K562 (cell line): ENCODE results near the gene TENM4. TPM values are rescaled to one million over a fixed set of nuclear protein-coding genes. Genes with fewer than 3 reads are reported as not detected.

Experiments used
- ATAC-seq: fragments of 200-7000 bp; cut with Tn5 transposase; 3 replicates; pipeline ENCODE4 v1.9.1; 2020; ENCODE audit warnings: moderate library complexity
- BruUV-seq: library from RNA; stranded (reverse); fragments of 400-500 nt; replicated peaks from 2 replicates; lab custom pipeline; 2021; lab: Mats Ljungman, UMichigan
- CTCF ChIA-PET: fragments of 300-600 bp; formaldehyde crosslinking; extraction: SDS; loops from one replicate; lab custom pipeline; 2021; ENCODE audit warnings: low intra/inter-chr PET ratio; lab: Yijun Ruan, JAX
- POLR2A ChIA-PET: fragments of 300-600, 350-650 bp; sonication (Branson Sonifier 250); formaldehyde crosslinking; extraction: SDS; loops from one replicate; lab custom pipeline; 2021; ENCODE audit warnings: antibody characterized with exemption, inconsistent platforms; lab: Yijun Ruan, JAX
- DNase-seq, 4 experiments: peaks; one replicate each; pipeline versions ENCODE4 v3.0.0 to v3.0.0-alpha.2; 2011 to 2018; ENCODE audit warnings: low spot score in 3 of 4, mixed read lengths in 3 of 4; ENCODE audit errors: extremely low read depth in 1 of 4
- FAIRE-seq: peaks from 2 replicates; lab custom pipeline; 2011; peaks lifted over from hg19 to GRCh38; lab: Jason Lieb, UNC
- H2AFZ ChIP-seq: 2 replicates; pipeline ENCODE4 v1.6.0; 2011; ENCODE audit warnings: low read depth, low read length, control low read depth, inconsistent platforms
- H3K27ac ChIP-seq: fragments of 200-600 bp; 3 replicates; pipeline ENCODE4 v1.8.0; 2011; ENCODE audit warnings: low read depth, mild to moderate bottlenecking, control low read depth, inconsistent platforms, low read length, moderate library complexity, mixed read lengths; ENCODE audit errors: extremely low read depth
- H3K27me3 ChIP-seq, 2 experiments: fragments of 300-600 bp in 1 of 2; 2 replicates in 1 of 2; 3 replicates in 1 of 2; pipeline versions ENCODE4 v1.6.0 to v1.8.0; 2011; ENCODE audit warnings: inconsistent platforms in 2 of 2, low read length in 2 of 2, mild to moderate bottlenecking in 1 of 2, mixed read lengths in 1 of 2, moderate library complexity in 1 of 2; ENCODE audit not compliant: control insufficient read depth in 2 of 2, insufficient read depth in 2 of 2
- H3K36me3 ChIP-seq: fragments of 300-600 bp; 3 replicates; pipeline ENCODE4 v1.8.0; 2011; ENCODE audit warnings: mild to moderate bottlenecking, low read length, inconsistent platforms; ENCODE audit not compliant: control insufficient read depth, insufficient read depth
- H3K4me1 ChIP-seq, 2 experiments: fragments of 200-600 bp in 1 of 2; replicated peaks in 1 of 2; 2 replicates in 1 of 2; 3 replicates in 1 of 2; pipeline versions ENCODE4 v1.5.1 to v1.8.0; 2011; ENCODE audit warnings: inconsistent platforms in 2 of 2, low read length in 2 of 2, mild to moderate bottlenecking in 1 of 2, mixed read lengths in 1 of 2, moderate library complexity in 1 of 2; ENCODE audit not compliant: control insufficient read depth in 2 of 2, insufficient read depth in 2 of 2
- H3K4me2 ChIP-seq: 2 replicates; pipeline ENCODE4 v1.6.1; 2011; ENCODE audit warnings: low read length, control low read depth, inconsistent platforms, mixed read lengths; ENCODE audit not compliant: insufficient read depth
- H3K4me3 ChIP-seq: fragments of 200-600 bp; sonication (generic), shearing (Covaris generic); 2 replicates; pipeline ENCODE4 v1.5.1; 2016; ENCODE audit warnings: control low read depth, inconsistent platforms
- H3K79me2 ChIP-seq: fragments of 200-600 bp; 3 replicates; pipeline ENCODE4 v1.8.0; 2011; ENCODE audit warnings: low read length, inconsistent platforms; ENCODE audit not compliant: control insufficient read depth, insufficient read depth
- H3K9ac ChIP-seq, 2 experiments: 2 replicates each; pipeline versions ENCODE4 v1.6.0 to v1.6.1; 2011; ENCODE audit warnings: low read depth in 2 of 2, low read length in 2 of 2, control low read depth in 1 of 2, inconsistent platforms in 1 of 2, mild to moderate bottlenecking in 1 of 2, mixed read lengths in 1 of 2; ENCODE audit not compliant: insufficient read depth in 1 of 2
- H3K9me1 ChIP-seq: one replicate; pipeline ENCODE4 v1.6.0; 2011; ENCODE audit warnings: inconsistent platforms, mild to moderate bottlenecking, low read length, moderate library complexity; ENCODE audit not compliant: control insufficient read depth, insufficient read depth
- H3K9me3 ChIP-seq: replicated peaks from 2 replicates; pipeline ENCODE4 v1.5.1; 2011; ENCODE audit warnings: low read depth, low read length, inconsistent platforms; ENCODE audit not compliant: control insufficient read depth, insufficient read depth
- H4K20me1 ChIP-seq: replicated peaks from 2 replicates; pipeline ENCODE4 v1.6.1; 2011; ENCODE audit warnings: low read length, inconsistent platforms, mixed read lengths; ENCODE audit not compliant: control insufficient read depth, insufficient read depth
- CEBPB ChIP-seq: fragments of 450-650 bp; IDR thresholded peaks from 2 replicates; pipeline ENCODE4 v1.6.1; 2016; ENCODE audit warnings: missing genetic modification characterization, missing compliant biosample characterization
- CEBPG ChIP-seq, 3 experiments: fragments of 200-800 bp in 1 of 3; sonication (Bioruptor generic) in 1 of 3; sonication (generic) in 1 of 3; formaldehyde crosslinking in 1 of 3; IDR thresholded peaks in 2 of 3; conservative IDR thresholded peaks in 1 of 3; 2 replicates each; pipeline versions ENCODE4 v1.6.1 to v1.8.0; 2016 to 2022; ENCODE audit warnings: missing compliant biosample characterization in 2 of 3, missing genetic modification characterization in 2 of 3, mild to moderate bottlenecking in 1 of 3, missing genetic modification reagents in 1 of 3
- CHD2 ChIP-seq: IDR thresholded peaks from 2 replicates; pipeline ENCODE4 v1.6.1; 2011; ENCODE audit warnings: low read depth, low read length
- DEAF1 ChIP-seq: fragments of 450-650 bp; formaldehyde crosslinking; IDR thresholded peaks from 2 replicates; pipeline ENCODE4 v1.4.0; 2020; ENCODE audit warnings: mild to moderate bottlenecking, moderate library complexity
- ELF1 ChIP-seq: fragments of 200-800 bp; sonication (Bioruptor generic); IDR thresholded peaks from 2 replicates; pipeline ENCODE4 v1.6.1; 2016; ENCODE audit warnings: missing genetic modification characterization, missing compliant biosample characterization
- HCFC1 ChIP-seq: IDR thresholded peaks from 2 replicates; pipeline ENCODE4 v1.6.1; 2012; ENCODE audit warnings: low read depth, low read length, improper control_type of control experiment
- JUND ChIP-seq, 2 experiments: IDR thresholded peaks; 2 replicates in 1 of 2; 3 replicates in 1 of 2; pipeline ENCODE4 v1.6.1; 2011; ENCODE audit warnings: borderline replicate concordance in 2 of 2, low read depth in 2 of 2, low read length in 2 of 2, improper control_type of control experiment in 1 of 2, missing biosample characterization in 1 of 2, missing genetic modification characterization in 1 of 2, missing genetic modification reagents in 1 of 2
- RUNX1 ChIP-seq: sonication (generic); IDR thresholded peaks from 2 replicates; pipeline ENCODE4 v1.6.1; 2016; ENCODE audit warnings: antibody characterized with exemption, low read depth
- TFE3 ChIP-seq: fragments of 450-650 bp; formaldehyde crosslinking; IDR thresholded peaks from 2 replicates; pipeline ENCODE4 v1.4.0; 2020; ENCODE audit warnings: mild to moderate bottlenecking, mixed read lengths
- TOE1 ChIP-seq, 2 experiments: fragments of 450-650 bp in 1 of 2; sonication (generic) in 1 of 2; formaldehyde crosslinking in 1 of 2; IDR thresholded peaks; 2 replicates each; pipeline versions ENCODE4 v1.7.1 to v1.8.0; 2016 to 2022; ENCODE audit warnings: borderline replicate concordance in 2 of 2, mild to moderate bottlenecking in 2 of 2, antibody characterized with exemption in 1 of 2, inconsistent platforms in 1 of 2, low read depth in 1 of 2, missing genetic modification reagents in 1 of 2, moderate library complexity in 1 of 2
- ZNF655 ChIP-seq: fragments of 250-450 bp; sonication (Bioruptor Pico); IDR thresholded peaks from 2 replicates; pipeline ENCODE4 v1.5.0; 2021
- WGBS: fragments of 100-300 bp; shearing (Covaris generic); methylation state at CpG from one replicate; pipeline ENCODE4 v1.1.6; 2016; ENCODE audit warnings: low coverage, mixed read lengths; ENCODE audit not compliant: insufficient coverage; ENCODE audit errors: missing lambda C conversion rate; 5-methylcytosine and 5-hydroxymethylcytosine counted together
- in situ Hi-C: fragments of 300-500 bp; cut with MboI; formaldehyde crosslinking; loops from 4 replicates; pipeline ENCODE4 v1.15.0; 2018; ENCODE audit warnings: inconsistent platforms, mixed read lengths
- intact Hi-C: fragments of 100-400 bp; cut with micrococcal nuclease; formaldehyde crosslinking; loops from 2 replicates; pipeline ENCODE4 v1.14.2; 2022
- polyA plus RNA-seq, 8 experiments: library from polyadenylated mRNA; depleted of rRNA in 4 of 8; stranded (reverse) in 5 of 8; unstranded in 3 of 8; fragments of >200 nt; fragmentation: Nextera tagmentation in 2 of 8; fragmentation: Illumina TruSeq in 1 of 8; extraction: Ambion mirVana in 2 of 8; extraction: Trizol in 1 of 8; gene quantifications; 2 replicates each; pipeline versions ENCODE4 v1.2.1 to v1.2.3, GENCODE V29; 2011 to 2014; ENCODE audit warnings: inconsistent platforms in 1 of 8, missing spikeins in 1 of 8
- total RNA-seq, 7 experiments: library from RNA; depleted of rRNA in 6 of 7; stranded (reverse); fragments of >200 nt in 6 of 7; fragmentation: Illumina TruSeq in 2 of 7; extraction: Trizol in 2 of 7; gene quantifications; 2 replicates each; pipeline versions ENCODE4 v1.2.1 to v1.2.3, GENCODE V29; 2011 to 2021; ENCODE audit warnings: low replicate concordance in 1 of 7
- TF ChIP-seq, protein P1 (sequence below): sonication (generic); formaldehyde crosslinking; IDR thresholded peaks from 2 replicates; pipeline ENCODE4 v1.5.0; 2020; ENCODE audit warnings: missing genetic modification reagents

The TENM4 gene
- total and polyA plus RNA-seq, 9 of the 15 experiments (the other 6 are each of a cell fraction or from before 2014, with no cell fraction given), result 0.16 TPM; not detected in 8

DNA sequence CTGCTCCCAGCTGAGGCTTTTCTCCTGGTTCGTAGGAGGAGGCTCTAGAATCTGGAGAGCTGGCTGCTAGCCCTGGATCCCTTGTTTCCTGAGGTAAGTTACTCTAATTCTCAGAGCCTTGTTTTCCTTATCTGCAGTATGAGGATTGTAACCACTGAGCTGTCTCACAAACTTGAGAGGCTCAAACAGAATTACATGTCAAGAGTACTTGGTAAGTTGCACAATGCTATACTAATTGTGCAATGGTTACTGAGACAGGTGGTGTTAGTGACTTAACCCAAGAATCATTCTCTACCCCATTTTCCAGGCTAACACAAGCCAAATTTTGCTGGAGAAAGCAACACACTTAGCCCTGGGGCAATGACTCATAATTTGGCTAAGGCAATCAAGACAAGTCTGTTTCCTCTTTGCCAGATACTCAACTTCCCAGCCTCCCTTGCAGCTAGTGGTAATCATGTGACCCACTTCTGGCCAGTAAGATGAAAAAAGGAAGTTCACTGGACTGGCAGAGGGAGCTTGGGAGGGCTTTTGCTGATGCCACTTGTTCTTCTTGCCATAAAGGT lies 348.0 kb downstream of the TENM4 start:
- Histone ChIP-seq H3K9me1 (no peaks in the 10 kb centered on the region), H2AFZ (no peak overlapping the region), H3K9me3 (no peaks in the 10 kb centered on the region), H3K4me3 (no peak overlapping the region), H3K9ac (no peak overlapping the region), H3K27me3 (no peaks in the 10 kb centered on the region; a peak in 1 of 5 replicates), H3K36me3 (no peaks in the 10 kb centered on the region), H3K79me2 (no peaks in the 10 kb centered on the region), H4K20me1 (no peaks in the 10 kb centered on the region), H3K4me1 (no peaks in the 10 kb centered on the region), H3K27ac (no peak overlapping the region), H3K4me2 (no peak overlapping the region)
- DNase-seq, result peak in 1 of 4 experiments; percentile 5
- intact Hi-C loops (no loop called here), in situ Hi-C loops (no loop called here)
- ChIA-PET POLR2A (no interaction called here), CTCF (no interaction called here)
- no peak for ATAC-seq
- no TSS peak for BruUV-seq
- no peak for FAIRE-seq
- WGBS, result 0% methylated on average over 1 of the region's 1 CpG
- peak; percentile 62 for TF ChIP-seq HCFC1
- no peak for TF ChIP-seq CHD2
- no peak for TF ChIP-seq DEAF1 (CRISPR knock-in tag)
- TF ChIP-seq ZNF655, result no peak
- no peak for TF ChIP-seq CEBPG (CRISPR knock-in tag; IDR thresholded peaks at IDR 0.05)
- TF ChIP-seq CEBPG (tag; conservative IDR thresholded peaks at IDR 0.05 in 1 of 2, IDR thresholded peaks at IDR 0.05 in 1 of 2), result peak in 1 of 2 experiments; percentile 61; a peak in 3 of 4 replicates
- TF ChIP-seq TFE3 (CRISPR knock-in tag), result peak; percentile 76
- peak; percentile 46; the same call in 1 of the 2 replicates for TF ChIP-seq TOE1 (IDR thresholded peaks at IDR 0.05; ENCODE audit: borderline replicate concordance)
- no peak for TF ChIP-seq TOE1 (CRISPR knock-in tag; IDR thresholded peaks at IDR 0.05; ENCODE audit: borderline replicate concordance, low read depth)
- no peak for TF ChIP-seq RUNX1
- TF ChIP-seq CEBPB (tag), result peak; percentile 47; the same call in 1 of the 2 replicates
- TF ChIP-seq ELF1 (tag), result peak; percentile 61
- TF ChIP-seq, protein P1, sequence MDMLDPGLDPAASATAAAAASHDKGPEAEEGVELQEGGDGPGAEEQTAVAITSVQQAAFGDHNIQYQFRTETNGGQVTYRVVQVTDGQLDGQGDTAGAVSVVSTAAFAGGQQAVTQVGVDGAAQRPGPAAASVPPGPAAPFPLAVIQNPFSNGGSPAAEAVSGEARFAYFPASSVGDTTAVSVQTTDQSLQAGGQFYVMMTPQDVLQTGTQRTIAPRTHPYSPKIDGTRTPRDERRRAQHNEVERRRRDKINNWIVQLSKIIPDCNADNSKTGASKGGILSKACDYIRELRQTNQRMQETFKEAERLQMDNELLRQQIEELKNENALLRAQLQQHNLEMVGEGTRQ (CRISPR knock-in tag), result peak; percentile 65
- peak; percentile 36; the same call in 1 of the 2 replicates for TF ChIP-seq JUND (IDR thresholded peaks at IDR 0.05; ENCODE audit: borderline replicate concordance, low read depth, low read length)
- 0 out of 3 replicates have a peak, but pooled peaks have one; percentile 24 for TF ChIP-seq JUND (tag; IDR thresholded peaks at IDR 0.05; ENCODE audit: borderline replicate concordance, low read depth, low read length)
